ENCODE measurements around the gene COG4.
"Not testable (repeated sequence)": the region's sequence is repeated elsewhere in the genome, so short reads cannot be mapped to it uniquely, and the experiment has no call there.

COG4 gene

GRCh38 chr16:70454222-70455034 is 68.9 kb downstream of the COG4 start, which contains the start of gene FCSK:
Gene FCSK, plus strand, starts transcription at chr16:70454595. Its CDS starts 8,596 bp downstream, at chr16:70463191.
- peak; percentile 54 for DNase-seq (ENCODE audit: low read depth)

GRCh38 chr16:70453892-70454221 is 69.5 kb downstream of the COG4 start:
- no peak for DNase-seq (ENCODE audit: low read depth)

GRCh38 chr16:70453117-70453891 is 70.0 kb downstream of the COG4 start:
- no peak for DNase-seq (ENCODE audit: low read depth)

GRCh38 chr16:70451004-70451340 is 72.4 kb downstream of the COG4 start:
- not testable (repeated sequence) for DNase-seq (ENCODE audit: low read depth)

GRCh38 chr16:70450142-70451003 is 73.0 kb downstream of the COG4 start:
- DNase-seq (ENCODE audit: low read depth) = not testable (repeated sequence)

- no peak for DNase-seq (ENCODE audit: low read depth)
Measured at GRCh38 chr16:70448075-70448474, 75.3 kb downstream of the COG4 start.

- no peak for DNase-seq (ENCODE audit: low read depth)
Measured at GRCh38 chr16:70444249-70445063, 78.9 kb downstream of the COG4 start.

- DNase-seq (ENCODE audit: low read depth) = no peak
Measured at GRCh38 chr16:70442344-70442743, 81.0 kb downstream of the COG4 start.

- peak; percentile 76 for DNase-seq (ENCODE audit: low read depth)
Measured at GRCh38 chr16:70441406-70441990, 81.9 kb downstream of the COG4 start.

- DNase-seq (ENCODE audit: low read depth) = no peak
Measured at GRCh38 chr16:70440009-70440692, 83.2 kb downstream of the COG4 start.

- peak; percentile 88 for DNase-seq (ENCODE audit: low read depth)
Measured at GRCh38 chr16:70438969-70439862, 84.1 kb downstream of the COG4 start, which contains the start of gene ST3GAL2. Gene ST3GAL2, minus strand, starts transcription at chr16:70439100. Its CDS starts 40,570 bp downstream, at chr16:70398530.

GRCh38 chr16:70438585-70438968 is 84.8 kb downstream of the COG4 start:
- DNase-seq (ENCODE audit: low read depth) = no peak

GRCh38 chr16:70437582-70438557 is 85.5 kb downstream of the COG4 start:
- peak; percentile 65 for DNase-seq (ENCODE audit: low read depth)

- peak; percentile 93 for DNase-seq (ENCODE audit: low read depth)
Measured at GRCh38 chr16:70437017-70437581, 86.3 kb downstream of the COG4 start.

- DNase-seq (ENCODE audit: low read depth) = no peak
Measured at GRCh38 chr16:70434484-70435260, 88.7 kb downstream of the COG4 start.

- DNase-seq (ENCODE audit: low read depth) = peak; percentile 39
Measured at GRCh38 chr16:70433458-70434103, 89.8 kb downstream of the COG4 start.
